Hippocampal formation (tissue), 2 donors: ENCODE data around the gene CTXND1.

Experiments
- DNase-seq, 2 donors: peaks; one replicate each; lab custom pipeline; 2025; lab: John Stamatoyannopoulos, UW

CTXND1 gene

GRCh38 chr15:80180986-80181385 is 71.0 kb downstream of the CTXND1 start:
- DNase-seq, result no peak

- no peak for DNase-seq
These were observed 71.5 kb downstream of the CTXND1 start for GRCh38 chr15:80180468-80180867.

- no peak for DNase-seq
These were observed 72.1 kb downstream of the CTXND1 start for GRCh38 chr15:80179935-80180334.

DNA sequence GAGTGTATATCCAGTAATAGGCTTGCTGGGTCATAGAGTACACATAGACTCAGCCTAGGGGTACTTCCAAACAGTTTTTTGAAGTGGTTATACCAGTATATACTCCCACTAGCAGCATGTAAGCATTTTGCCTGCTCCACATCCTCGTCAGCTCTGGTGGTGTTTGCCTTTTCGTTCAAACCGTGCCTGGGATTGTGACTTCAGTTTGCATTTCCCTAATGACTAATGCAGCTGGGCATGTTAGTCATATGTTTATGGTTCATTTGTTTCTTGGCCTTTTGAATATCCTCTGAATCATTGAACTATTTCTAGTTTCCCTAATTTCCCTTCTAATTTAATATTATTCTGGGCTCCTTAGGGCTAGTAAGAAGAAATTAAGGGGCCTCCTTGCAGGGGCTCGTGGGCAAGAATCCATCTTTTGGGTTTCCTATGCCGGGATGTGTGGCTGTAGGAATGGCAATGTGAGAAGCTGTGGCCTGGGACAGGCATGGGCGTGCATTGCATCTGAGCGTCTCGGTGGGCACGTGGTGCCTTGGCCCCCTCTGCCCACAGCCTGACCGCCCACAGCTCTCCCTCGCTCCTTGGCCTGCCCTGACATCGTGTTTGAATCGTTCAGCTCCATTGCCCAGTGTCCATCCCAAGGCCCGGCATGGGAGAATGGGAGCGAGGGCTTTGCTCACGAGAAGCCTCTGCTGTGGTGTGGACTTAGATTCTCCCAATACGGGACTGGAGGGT is 72.8 kb downstream of the CTXND1 start:
- no peak for DNase-seq

- no peak for DNase-seq
These were observed 74.9 kb downstream of the CTXND1 start for GRCh38 chr15:80177156-80177555.

- DNase-seq, result no peak
These were observed 75.6 kb downstream of the CTXND1 start for GRCh38 chr15:80176443-80176842.

DNA sequence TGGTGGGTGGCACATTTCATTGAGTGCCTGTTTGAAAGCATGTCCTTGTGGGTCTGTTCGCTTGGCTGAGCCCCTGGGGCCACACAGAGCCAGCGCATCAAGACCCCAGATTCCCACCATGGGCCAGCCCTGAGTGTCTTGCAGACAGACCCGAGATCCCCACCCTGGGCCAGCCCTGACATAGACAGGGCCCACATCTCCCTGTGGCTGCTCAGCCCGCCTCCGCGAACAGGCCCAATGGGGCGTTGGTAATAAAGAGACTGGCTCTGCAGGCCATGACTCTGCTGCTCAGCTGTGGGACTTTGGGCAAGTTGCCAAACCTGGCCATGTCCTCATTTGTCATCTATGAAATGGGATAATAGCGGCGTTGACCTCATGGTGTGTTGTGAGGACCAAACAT is 76.6 kb downstream of the CTXND1 start:
- no peak for DNase-seq

DNA sequence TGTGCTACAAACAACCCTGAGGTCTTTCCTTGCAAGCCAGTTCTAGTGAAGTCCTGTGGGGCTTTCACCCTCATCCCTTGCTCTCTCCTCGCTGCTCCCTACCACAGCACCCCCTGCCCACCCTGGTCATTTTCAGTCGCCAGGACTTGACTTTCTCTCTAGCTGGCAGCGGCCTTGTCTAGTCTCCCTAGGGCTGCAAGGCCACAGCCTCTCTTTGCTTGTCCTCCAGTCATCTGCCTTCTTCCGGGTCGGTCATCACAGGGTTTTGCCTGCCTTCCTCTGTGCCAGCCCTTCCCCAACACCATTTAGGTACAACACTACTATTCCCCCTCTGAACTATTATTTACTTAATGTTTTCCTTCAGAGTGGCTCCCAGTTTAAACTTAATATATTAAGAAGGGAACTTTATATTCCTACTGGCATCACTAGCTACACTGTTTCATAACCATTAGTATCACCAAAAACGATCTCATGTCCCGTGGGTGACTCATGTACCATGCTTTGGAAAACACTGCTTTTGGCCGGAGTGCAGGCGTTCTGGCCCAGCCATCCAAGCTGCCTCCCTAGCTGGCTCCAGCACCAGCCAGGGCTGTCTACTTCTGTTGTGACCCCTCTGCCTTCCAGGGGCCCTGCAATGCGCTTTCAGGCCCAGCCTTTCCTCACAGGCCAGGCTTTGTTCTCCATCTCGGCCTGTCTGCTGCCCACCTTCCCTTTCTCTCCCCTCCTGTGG is 77.8 kb downstream of the CTXND1 start:
- DNase-seq, result no peak

DNA sequence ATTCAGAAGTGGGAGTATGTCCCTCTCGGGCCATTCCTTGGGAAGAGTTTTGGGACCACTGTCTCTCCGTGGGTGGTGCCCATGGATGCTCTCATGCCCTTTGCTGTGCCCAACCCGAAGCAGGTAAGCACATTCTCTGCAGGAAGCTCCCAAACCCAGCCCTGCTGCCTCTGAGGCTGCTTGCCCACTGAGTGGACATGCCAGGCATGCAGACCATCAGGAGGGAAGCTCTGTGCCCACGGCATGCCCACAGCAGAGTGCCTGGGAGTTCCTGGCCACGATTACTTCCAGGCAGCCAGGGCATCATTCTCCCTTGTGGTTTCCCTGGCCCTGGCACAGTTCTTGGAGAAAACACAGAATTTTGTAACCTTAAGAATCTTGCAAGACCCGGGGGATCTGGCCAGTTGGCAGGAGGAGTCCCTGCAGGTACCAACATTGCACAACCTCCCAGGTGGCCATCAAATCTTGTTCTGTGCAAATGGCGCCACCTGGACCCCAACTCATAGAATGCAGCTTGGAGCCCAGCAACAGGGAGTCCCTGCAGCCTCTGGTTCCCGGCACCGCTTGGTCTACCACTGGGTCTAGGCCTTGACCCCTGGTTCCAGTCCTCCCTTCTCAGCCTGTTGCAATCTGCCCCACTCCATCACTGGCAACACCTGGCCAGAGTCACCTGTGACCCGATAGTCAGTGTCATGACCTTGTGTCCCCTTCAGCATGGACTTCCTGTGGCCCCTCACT is 78.8 kb downstream of the CTXND1 start:
- peak in 1 of 2 donors; percentile 14 for DNase-seq

DNA sequence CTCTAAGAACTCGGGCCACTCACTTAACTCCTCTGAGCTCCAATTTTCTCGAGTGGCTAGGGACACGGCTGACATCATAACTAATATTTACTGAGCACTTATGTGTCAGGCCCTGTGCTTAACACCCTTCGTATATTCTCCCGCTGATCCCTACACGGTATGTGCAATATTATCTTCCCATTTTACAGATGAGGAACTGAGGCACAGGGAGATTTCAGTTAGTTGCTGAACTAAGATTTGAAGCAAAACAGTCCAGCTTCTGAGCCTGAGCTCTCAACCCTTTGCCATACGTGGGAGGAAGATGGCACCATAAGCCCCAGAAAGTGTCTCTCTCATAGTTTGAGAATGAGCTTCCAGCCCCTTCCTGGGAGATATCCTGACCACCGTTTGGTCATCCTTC is 79.6 kb downstream of the CTXND1 start:
- no peak for DNase-seq

- no peak for DNase-seq
These were observed 80.2 kb downstream of the CTXND1 start for GRCh38 chr15:80171787-80172186.

DNA sequence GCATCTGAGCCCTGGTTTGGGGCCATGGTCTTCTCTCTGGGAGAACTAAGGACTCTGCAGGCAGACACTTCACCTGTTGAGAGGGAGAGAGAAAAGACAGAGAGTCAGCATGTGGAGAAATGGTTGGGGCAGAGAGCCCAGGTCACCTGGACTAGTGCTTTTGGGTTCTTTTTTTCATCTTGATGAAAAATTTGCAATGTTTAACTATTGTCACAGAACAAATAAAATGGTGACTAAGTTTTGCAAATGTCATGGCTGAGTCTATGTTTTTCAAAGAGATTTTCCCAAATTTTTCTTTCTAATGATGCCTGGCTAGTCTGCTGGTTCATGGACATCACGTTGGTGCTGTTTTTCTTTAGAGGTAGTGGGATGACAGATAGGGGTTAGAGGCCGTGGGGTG is 81.4 kb downstream of the CTXND1 start:
- no peak for DNase-seq

DNA sequence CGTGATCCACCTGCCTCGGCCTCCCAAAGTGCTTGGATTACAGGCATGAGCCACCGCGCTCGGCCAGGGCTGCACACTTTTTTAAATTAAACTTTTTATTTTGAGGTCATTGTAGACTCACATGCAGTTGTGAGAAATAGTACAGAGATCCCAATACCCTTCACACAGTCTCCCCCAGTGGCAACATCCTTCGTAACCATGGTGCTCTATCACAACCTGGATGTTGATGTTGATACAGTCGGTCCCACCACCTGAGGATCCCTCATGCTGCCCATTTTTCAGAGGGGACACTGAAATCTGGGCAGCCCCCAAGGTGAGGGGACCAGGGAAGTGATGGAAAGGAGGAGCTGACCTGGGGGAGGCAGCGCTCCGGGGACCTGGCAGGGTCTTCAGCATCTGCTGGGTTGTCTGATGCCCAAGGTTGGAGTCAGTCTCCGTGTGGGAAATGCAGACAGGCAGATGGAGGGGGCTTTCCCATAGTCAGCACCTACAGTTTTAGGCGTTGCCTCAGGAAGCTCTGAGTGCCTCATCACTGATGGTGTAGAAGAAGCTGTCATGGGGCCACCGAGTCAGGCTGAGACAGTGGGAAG is 82.2 kb downstream of the CTXND1 start:
- DNase-seq, result no peak

DNA sequence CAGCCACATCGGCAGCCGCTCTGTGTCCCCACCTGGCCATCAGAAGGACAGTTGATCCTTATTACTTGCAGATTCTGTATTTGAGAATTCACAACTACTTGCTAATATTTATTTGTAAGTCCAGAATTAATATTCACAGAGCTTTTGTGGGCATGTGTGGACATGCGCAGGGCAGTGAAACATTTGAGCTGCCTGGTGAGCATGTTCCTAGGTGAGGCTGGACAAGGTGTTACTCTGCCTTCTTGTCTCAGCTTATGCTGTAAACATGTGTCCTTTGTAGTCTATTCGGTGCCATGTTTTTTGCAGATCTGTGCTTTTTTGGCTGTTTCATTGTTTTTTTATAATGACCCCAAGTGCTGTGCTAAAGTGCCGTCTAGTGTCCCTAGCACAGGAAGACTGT is 83.6 kb downstream of the CTXND1 start:
- DNase-seq, result no peak

DNA sequence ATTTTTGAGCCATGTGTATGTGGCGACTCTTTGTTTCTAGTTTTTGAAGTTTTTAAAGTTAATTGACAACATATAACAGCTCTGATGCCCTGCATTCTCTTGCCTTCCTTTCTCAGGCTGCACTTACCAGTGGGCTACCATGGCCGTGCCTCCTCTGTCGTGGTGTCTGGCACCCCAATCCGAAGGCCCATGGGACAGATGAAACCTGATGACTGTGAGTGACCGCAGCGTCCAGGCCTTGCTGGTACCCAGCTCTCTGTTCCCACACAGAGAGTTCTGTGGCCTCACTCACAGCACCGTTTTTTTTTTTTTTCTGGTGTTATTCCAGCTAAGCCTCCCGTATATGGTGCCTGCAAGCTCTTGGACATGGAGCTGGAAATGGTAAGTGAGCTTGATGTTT is 84.1 kb downstream of the CTXND1 start:
- DNase-seq, result no peak

DNA sequence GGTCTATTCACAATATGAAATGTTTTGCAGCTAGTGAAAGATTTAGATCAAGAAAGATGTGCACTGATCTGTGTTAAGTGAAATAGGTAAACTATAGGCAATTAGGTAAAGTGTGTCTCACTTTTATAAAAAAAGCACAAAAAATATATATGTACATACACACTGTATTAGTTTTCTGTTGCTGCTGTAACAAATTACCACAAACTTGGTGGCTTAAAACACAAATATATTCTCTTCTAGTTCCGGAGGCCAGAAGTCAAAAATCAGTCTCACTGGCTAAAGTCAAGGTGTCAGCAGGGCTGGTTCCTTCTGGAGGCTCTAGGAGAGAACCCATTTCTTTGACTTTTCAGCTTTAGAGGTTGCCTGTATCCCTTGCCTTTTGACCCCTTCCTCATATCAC is 88.1 kb downstream of the CTXND1 start:
- no peak for DNase-seq

DNA sequence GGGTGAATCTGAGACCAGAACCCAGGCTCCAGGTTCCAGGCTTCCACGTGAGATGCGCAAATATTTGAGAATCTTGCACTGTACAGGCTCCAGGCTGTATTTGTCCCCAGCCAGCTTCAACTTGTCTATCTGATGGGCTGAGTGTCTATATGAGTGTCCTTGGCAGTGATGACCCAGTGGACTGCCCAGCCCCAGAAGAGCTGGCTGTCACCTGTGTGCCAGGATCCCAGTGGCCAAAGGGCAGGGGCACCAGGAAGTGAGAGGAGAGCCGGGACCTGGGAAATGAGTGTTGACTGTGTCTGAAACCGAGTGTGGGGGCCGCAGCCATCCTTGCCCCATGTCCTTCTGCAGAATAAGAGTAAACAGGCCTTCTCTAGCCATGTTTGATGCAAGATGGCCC is 88.8 kb downstream of the CTXND1 start:
- DNase-seq, result no peak

- DNase-seq, result no peak
These were observed 89.9 kb downstream of the CTXND1 start for GRCh38 chr15:80162059-80162554.

DNA sequence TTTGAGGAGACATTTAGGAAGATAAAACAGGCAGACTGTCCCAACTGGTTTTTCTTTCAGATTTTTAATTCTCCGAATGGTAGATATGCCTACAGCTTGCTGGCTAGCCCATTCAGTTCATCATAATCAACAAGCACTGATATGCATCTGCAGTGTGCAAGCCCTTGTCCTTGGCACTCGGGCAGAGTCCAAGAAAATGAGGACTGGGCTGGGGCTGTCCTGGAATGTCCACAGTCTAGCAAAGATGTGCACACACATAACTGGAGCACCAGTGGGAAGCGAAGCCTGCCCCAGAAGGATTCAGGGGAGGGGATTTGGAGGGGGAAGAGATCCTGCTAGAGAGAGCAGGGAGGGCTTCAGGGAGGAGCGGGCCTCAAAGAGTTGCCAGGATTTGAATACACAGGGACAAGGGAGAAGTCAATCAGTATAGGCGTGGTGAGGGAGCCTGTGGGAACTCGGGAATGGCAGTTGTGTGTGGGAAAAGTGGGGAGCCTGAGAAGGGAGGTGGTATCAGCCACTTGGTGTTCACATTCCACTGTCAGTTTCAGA is 90.5 kb downstream of the CTXND1 start:
- DNase-seq, result no peak

- peak; percentile 19 to 21 for DNase-seq
These were observed 91.3 kb downstream of the CTXND1 start for GRCh38 chr15:80160570-80161156.

GRCh38 chr15:80159811-80160569 is 92.0 kb downstream of the CTXND1 start:
- no peak for DNase-seq
